B cell (primary cell): ENCODE measurements around the gene CFAP61. TPM values are rescaled to one million over a fixed set of nuclear protein-coding genes. Genes with fewer than 3 reads are reported as not detected.

Experiments used
- ATAC-seq: fragments of 200-7000 bp; cut with Tn5 transposase; one replicate; pipeline ENCODE4 v1.10.0; 2021; ENCODE audit warnings: low read depth, mild to moderate bottlenecking, moderate number of reproducible peaks, moderate library complexity
- CTCF ChIA-PET: fragments of 350-600 bp; sonication (Branson Sonifier 250); formaldehyde crosslinking; loops from one replicate; lab custom pipeline; 2021; ENCODE audit warnings: antibody characterized with exemption, inconsistent platforms; lab: Charles Lee
- POLR2A ChIA-PET: fragments of 350-600 bp; sonication (Branson Sonifier 250); formaldehyde crosslinking; loops from one replicate; lab custom pipeline; 2021; ENCODE audit warnings: antibody characterized with exemption; lab: Charles Lee
- DNase-seq: peaks from one replicate; pipeline ENCODE4 v3.0.0; 2013
- H2AFZ ChIP-seq: 2 replicates; pipeline ENCODE4 v1.6.1; 2012; ENCODE audit warnings: mild to moderate bottlenecking, low read depth, low read length; ENCODE audit not compliant: insufficient read depth, poor library complexity, severe bottlenecking
- H3K27ac ChIP-seq, 2 donors: 1 replicate in 1 of 2; 2 replicates in 1 of 2; pipeline ENCODE4 v1.5.1; 2012 to 2013; ENCODE audit warnings: low read length in 2 of 2, mild to moderate bottlenecking in 2 of 2, moderate library complexity in 1 of 2
- H3K27me3 ChIP-seq, 4 experiments: fragments of 200-600 bp in 1 of 4; sonication (generic) in 1 of 4; replicated peaks in 1 of 4; 1 replicate in 2 of 4; 2 replicates in 2 of 4; pipeline versions ENCODE4 v1.6.1 to v1.7.0; 2013 to 2016; ENCODE audit warnings: low read length in 3 of 4, mild to moderate bottlenecking in 2 of 4, mixed read lengths in 1 of 4, moderate library complexity in 1 of 4; ENCODE audit not compliant: insufficient read depth in 4 of 4, control insufficient read depth in 3 of 4; ENCODE audit errors: control extremely low read depth in 1 of 4
- H3K36me3 ChIP-seq, 2 experiments: replicated peaks in 1 of 2; 1 replicate in 1 of 2; 2 replicates in 1 of 2; pipeline versions ENCODE4 v1.6.1 to v1.7.1; 2013; ENCODE audit warnings: low read length in 1 of 2; ENCODE audit not compliant: insufficient read depth in 2 of 2, control insufficient read depth in 1 of 2; ENCODE audit errors: control extremely low read depth in 1 of 2, extremely low read depth in 1 of 2
- H3K4me1 ChIP-seq, 2 donors: fragments of 200-600 bp in 1 of 2; sonication (generic) in 1 of 2; 1 replicate in 1 of 2; 2 replicates in 1 of 2; pipeline versions ENCODE4 v1.5.1 to v1.6.1; 2013 to 2017; ENCODE audit warnings: low read length in 2 of 2; ENCODE audit not compliant: control insufficient read depth in 2 of 2, insufficient read depth in 2 of 2
- H3K4me2 ChIP-seq: replicated peaks from 2 replicates; pipeline ENCODE3; 2012; ENCODE audit warnings: mild to moderate bottlenecking, low read depth, low read length; ENCODE audit not compliant: poor library complexity, severe bottlenecking
- H3K4me3 ChIP-seq, 5 experiments: fragments of 200-600 bp in 1 of 5; sonication (generic) in 1 of 5; 1 replicate in 3 of 5; 2 replicates in 2 of 5; pipeline versions ENCODE4 v1.5.1 to v1.7.0; 2011 to 2016; ENCODE audit warnings: low read length in 4 of 5, mild to moderate bottlenecking in 4 of 5, low read depth in 2 of 5, control low read depth in 1 of 5, moderate library complexity in 1 of 5; ENCODE audit not compliant: insufficient read depth in 1 of 5; ENCODE audit errors: control extremely low read depth in 1 of 5, extremely low read depth in 1 of 5
- H3K79me2 ChIP-seq: fragments of 200-600 bp; sonication (generic); one replicate; pipeline ENCODE4 v1.6.0; 2016; ENCODE audit warnings: low read length; ENCODE audit not compliant: control insufficient read depth, insufficient read depth
- H3K9ac ChIP-seq: fragments of 200-600 bp; sonication (generic); 2 replicates; pipeline ENCODE4 v1.6.1; 2017; ENCODE audit warnings: mild to moderate bottlenecking, low read length, moderate library complexity
- H3K9me3 ChIP-seq, 3 donors: one replicate each; pipeline versions ENCODE4 v1.6.1 to v1.7.1; 2013; ENCODE audit warnings: low read length in 2 of 3; ENCODE audit not compliant: control insufficient read depth in 2 of 3, insufficient read depth in 1 of 3; ENCODE audit errors: control extremely low read depth in 1 of 3
- H4K20me1 ChIP-seq: 2 replicates; pipeline ENCODE4 v1.6.0; 2012; ENCODE audit warnings: mild to moderate bottlenecking, low read length; ENCODE audit not compliant: insufficient read depth, control insufficient read depth, poor library complexity, severe bottlenecking
- H3K27ac Mint-ChIP-seq: one replicate; pipeline ENCODE4 v1.8.0; 2021; ENCODE audit warnings: mixed read lengths
- H3K27me3 Mint-ChIP-seq: one replicate; pipeline ENCODE4 v1.8.0; 2021; ENCODE audit warnings: mixed read lengths
- H3K4me1 Mint-ChIP-seq: one replicate; pipeline ENCODE4 v1.8.0; 2021; ENCODE audit warnings: mixed read lengths
- H3K4me3 Mint-ChIP-seq: one replicate; pipeline ENCODE4 v1.8.0; 2021; ENCODE audit warnings: mixed read lengths
- H3K9me3 Mint-ChIP-seq: one replicate; pipeline ENCODE4 v1.8.0; 2022; ENCODE audit warnings: mixed read lengths; ENCODE audit not compliant: insufficient read depth
- EZH2 ChIP-seq: IDR thresholded peaks from 2 replicates; pipeline ENCODE4 v1.6.1; 2012; ENCODE audit warnings: borderline replicate concordance, low read depth, mild to moderate bottlenecking, moderate library complexity, low read length; ENCODE audit not compliant: insufficient read depth, poor library complexity, severe bottlenecking
- WGBS: methylation state at CpG from one replicate; pipeline ENCODE4 v1.1.5; 2013; ENCODE audit warnings: missing lambda C conversion rate; ENCODE audit not compliant: insufficient coverage; 5-methylcytosine and 5-hydroxymethylcytosine counted together
- intact Hi-C: fragments of 100-400 bp; cut with micrococcal nuclease; formaldehyde crosslinking; loops from one replicate; pipeline ENCODE4 v1.10.0; 2022
- polyA plus RNA-seq: library from polyadenylated mRNA; depleted of rRNA; stranded (reverse); fragments of >200 nt; gene quantifications from 2 replicates; pipeline ENCODE4 v1.2.3, GENCODE V29; 2012
- total RNA-seq, 2 donors: library from RNA; stranded (reverse); fragments of 120-200 nt in 1 of 2; gene quantifications; 1 replicate in 1 of 2; 2 replicates in 1 of 2; pipeline versions ENCODE4 v1.2.3 to v1.2.4, GENCODE V29; 2013 to 2022
- TF ChIP-seq, protein P1 (sequence below): fragments of 200-600 bp; IDR thresholded peaks from one replicate; pipeline ENCODE4 v1.8.0; 2022; ENCODE audit warnings: antibody characterized with exemption, mild to moderate bottlenecking

Gene CFAP61
- total and polyA plus RNA-seq, 2 donors (not counting 1 experiment from before 2014, with no cell fraction given): not detected

DNA sequence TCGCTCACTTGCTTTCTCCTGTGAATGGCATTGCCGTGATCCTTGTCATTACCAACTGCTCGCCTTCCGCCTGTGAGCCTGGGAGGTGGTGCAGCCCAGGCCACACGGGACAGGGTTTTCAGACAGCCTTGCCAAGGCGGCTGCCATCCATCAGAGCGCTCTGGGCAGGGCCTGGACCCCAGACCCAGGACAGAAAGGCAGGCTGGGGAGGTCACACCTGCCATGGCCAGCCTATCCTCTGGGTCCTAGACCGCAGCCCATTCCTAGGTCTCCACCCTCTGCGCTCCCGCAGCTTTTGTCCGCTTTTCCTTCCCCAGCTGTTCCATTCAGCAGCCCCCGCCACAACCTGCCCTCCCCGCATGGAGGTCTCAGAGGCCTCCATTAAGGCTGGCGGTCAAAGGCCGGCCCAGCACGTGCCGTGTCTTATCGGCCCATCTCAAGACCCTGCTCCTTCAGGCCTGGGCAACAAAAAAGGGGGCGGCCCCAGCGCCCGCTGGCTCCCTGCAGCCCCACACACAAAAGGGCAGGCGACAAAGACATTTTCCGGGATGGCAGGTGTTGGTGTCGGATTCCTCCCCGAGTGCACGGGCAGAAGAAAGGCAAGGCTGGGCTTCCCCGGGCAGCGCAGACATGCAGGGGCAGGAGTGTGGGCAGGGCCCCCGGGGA is 343.7 kb downstream of the CFAP61 start:
- POLR2A ChIA-PET: no interaction called here
- no peak overlapping the region for H3K4me3 ChIP-seq
- no peak overlapping the region for H3K4me2 ChIP-seq
- H4K20me1 ChIP-seq: no peaks in the 10 kb centered on the region
- intact Hi-C loops: no loop called here
- no peaks in the 10 kb centered on the region for H3K27me3 ChIP-seq
- H2AFZ ChIP-seq: no peak overlapping the region
- 97% methylated on average over 29 of the region's 29 CpGs for WGBS
- no peak for TF ChIP-seq EZH2
- TF ChIP-seq, protein P1, sequence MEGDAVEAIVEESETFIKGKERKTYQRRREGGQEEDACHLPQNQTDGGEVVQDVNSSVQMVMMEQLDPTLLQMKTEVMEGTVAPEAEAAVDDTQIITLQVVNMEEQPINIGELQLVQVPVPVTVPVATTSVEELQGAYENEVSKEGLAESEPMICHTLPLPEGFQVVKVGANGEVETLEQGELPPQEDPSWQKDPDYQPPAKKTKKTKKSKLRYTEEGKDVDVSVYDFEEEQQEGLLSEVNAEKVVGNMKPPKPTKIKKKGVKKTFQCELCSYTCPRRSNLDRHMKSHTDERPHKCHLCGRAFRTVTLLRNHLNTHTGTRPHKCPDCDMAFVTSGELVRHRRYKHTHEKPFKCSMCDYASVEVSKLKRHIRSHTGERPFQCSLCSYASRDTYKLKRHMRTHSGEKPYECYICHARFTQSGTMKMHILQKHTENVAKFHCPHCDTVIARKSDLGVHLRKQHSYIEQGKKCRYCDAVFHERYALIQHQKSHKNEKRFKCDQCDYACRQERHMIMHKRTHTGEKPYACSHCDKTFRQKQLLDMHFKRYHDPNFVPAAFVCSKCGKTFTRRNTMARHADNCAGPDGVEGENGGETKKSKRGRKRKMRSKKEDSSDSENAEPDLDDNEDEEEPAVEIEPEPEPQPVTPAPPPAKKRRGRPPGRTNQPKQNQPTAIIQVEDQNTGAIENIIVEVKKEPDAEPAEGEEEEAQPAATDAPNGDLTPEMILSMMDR: no peak
- no peak overlapping the region for H3K9ac ChIP-seq
- no peaks in the 10 kb centered on the region for H3K9me3 Mint-ChIP-seq
- H3K9me3 ChIP-seq: no peaks in the 10 kb centered on the region
- CTCF ChIA-PET: no interaction called here
- no peak overlapping the region for H3K27ac ChIP-seq
- DNase-seq (no peak), ATAC-seq (no peak)
- no peaks in the 10 kb centered on the region for H3K4me1 ChIP-seq
- no peaks in the 10 kb centered on the region for H3K79me2 ChIP-seq
- no peak overlapping the region for H3K27ac Mint-ChIP-seq
- no peaks in the 10 kb centered on the region for H3K27me3 Mint-ChIP-seq
- peaks cover 0 to 10% of the 10 kb centered on the region in 2 experiments for H3K36me3 ChIP-seq
- no peak overlapping the region for H3K4me3 Mint-ChIP-seq
- H3K4me1 Mint-ChIP-seq: no peaks in the 10 kb centered on the region

DNA sequence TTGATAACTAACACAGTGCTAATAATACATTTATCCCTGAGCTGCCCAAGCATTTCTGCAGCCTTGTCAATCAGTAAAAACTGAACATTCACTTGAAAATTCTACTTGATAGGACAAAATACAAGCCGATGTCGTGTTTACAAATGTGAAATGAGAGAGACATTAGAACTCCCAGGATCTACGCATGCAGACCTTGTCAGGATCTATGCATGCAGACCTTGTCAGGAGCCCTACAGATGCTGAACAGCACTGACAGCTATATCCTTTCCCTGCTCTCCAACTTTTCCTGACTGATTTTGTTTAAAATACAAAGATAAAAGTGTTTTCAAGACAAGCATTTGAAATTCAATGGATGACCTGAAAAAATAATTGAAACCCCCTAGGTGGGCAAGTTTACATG is 344.5 kb downstream of the CFAP61 start:
- H3K27me3 Mint-ChIP-seq: no peaks in the 10 kb centered on the region

More for the DNA sequence above, 344.5 kb downstream of the CFAP61 start:
- no peak overlapping the region for H3K27ac ChIP-seq
- no peaks in the 10 kb centered on the region for H3K9me3 Mint-ChIP-seq
- no peaks in the 10 kb centered on the region for H3K4me1 ChIP-seq
- DNase-seq: no peak
- ChIA-PET POLR2A (no interaction called here), CTCF (no interaction called here)
- no peak overlapping the region for H2AFZ ChIP-seq
- no peaks in the 10 kb centered on the region for H4K20me1 ChIP-seq
- H3K27ac Mint-ChIP-seq: no peak overlapping the region
- no peak for ATAC-seq
- no peak overlapping the region for H3K4me2 ChIP-seq
- intact Hi-C loops: no loop called here
- H3K4me1 Mint-ChIP-seq: no peaks in the 10 kb centered on the region
- peaks cover 0 to 10% of the 10 kb centered on the region in 2 experiments for H3K36me3 ChIP-seq
- TF ChIP-seq, protein P1: no peak
- no peak for TF ChIP-seq EZH2
- no peaks in the 10 kb centered on the region for H3K79me2 ChIP-seq
- H3K27me3 ChIP-seq: no peaks in the 10 kb centered on the region
- WGBS: 100% methylated on average over 1 of the region's 3 CpGs
- no peak overlapping the region for H3K9ac ChIP-seq
- no peak overlapping the region for H3K4me3 Mint-ChIP-seq
- no peaks in the 10 kb centered on the region for H3K9me3 ChIP-seq
- H3K4me3 ChIP-seq: no peak overlapping the region
